ENCODE measurements around the gene GLIS1. TPM values are rescaled to one million over a fixed set of nuclear protein-coding genes. Genes with fewer than 3 reads are reported as not detected.

GLIS1 gene
- total RNA-seq, 1 donor from 2014 or later, result not detected

- no peak for DNase-seq
Measured at GRCh38 chr1:53461323-53462044, 277.5 kb downstream of the GLIS1 start.

GRCh38 chr1:53460666-53461322 is 278.2 kb downstream of the GLIS1 start:
- no peak for DNase-seq

GRCh38 chr1:53460211-53460634 is 278.7 kb downstream of the GLIS1 start:
- DNase-seq, result no peak

- DNase-seq, result no peak
Measured at GRCh38 chr1:53459321-53460175, 279.4 kb downstream of the GLIS1 start, which contains the start of gene DMRTB1. DMRTB1 (plus strand) TSS chr1:53459399; CDS start chr1:53459454, 55 bp downstream.

- DNase-seq, result no peak
Measured at GRCh38 chr1:53458634-53459033, 280.3 kb downstream of the GLIS1 start.

Small RNA genes lying within 50 kb of the gene (small RNA-seq; reads per million reads assigned to genes)
- gene RF00418 (not detected), gene RNU7-95P (not detected)

Other genes with a start within 250 kb of the GLIS1 start
- gene NDC1, start 99.1 kb upstream of the GLIS1 start, total RNA-seq, result 50.4 TPM
- 13.7 TPM for gene YIPF1, start 150.6 kb upstream of the GLIS1 start, total RNA-seq
- gene DIO1, start 155.0 kb upstream of the GLIS1 start, total RNA-seq, result not detected
- 21.2 TPM for gene IFT25, start 206.5 kb upstream of the GLIS1 start, total RNA-seq
- gene LRRC42, start 207.2 kb upstream of the GLIS1 start, total RNA-seq, result 23.1 TPM